H54 (cell line): ENCODE data around the gene CADPS2.
"Not testable (repeated sequence)": the region's sequence is repeated elsewhere in the genome, so short reads cannot be mapped to it uniquely, and the experiment has no call there.

Source experiments
- DNase-seq: peaks from one replicate; pipeline ENCODE4 v3.0.0; 2011; ENCODE audit warnings: low spot score, mixed read lengths; ENCODE audit not compliant: insufficient read length
- FAIRE-seq: peaks from 3 replicates; lab custom pipeline; 2011; peaks lifted over from hg19 to GRCh38; lab: Jason Lieb, UNC
- POLR2A ChIP-seq: IDR thresholded peaks from 2 replicates; pipeline ENCODE4 v1.6.1; 2011; ENCODE audit warnings: low read depth, mild to moderate bottlenecking, low read length

The CADPS2 gene

DNA sequence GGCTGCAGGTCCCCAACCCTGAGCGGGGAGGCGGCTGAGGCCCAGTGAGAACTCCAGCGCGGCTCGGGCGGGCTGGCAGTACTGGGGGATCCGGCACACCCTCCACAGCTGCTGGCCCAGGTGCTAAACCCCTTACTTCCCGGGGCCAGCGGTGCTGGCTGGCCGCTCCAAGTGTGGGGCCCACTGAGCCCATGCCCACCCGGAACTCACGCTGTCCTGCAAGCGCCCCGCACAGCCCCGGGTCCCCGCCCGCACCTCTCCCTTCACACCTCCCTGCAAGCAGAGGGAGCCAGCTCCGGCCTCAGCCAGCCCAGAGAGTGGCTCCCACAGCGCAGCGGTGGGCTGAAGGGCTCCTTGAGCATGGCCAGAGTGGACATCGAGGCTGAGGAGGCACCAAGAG is 212.3 kb downstream of the CADPS2 start:
- no peak for TF ChIP-seq POLR2A
- FAIRE-seq (no peak), DNase-seq (no peak)

- FAIRE-seq (no peak), DNase-seq (no peak)
- TF ChIP-seq POLR2A: no peak
These were observed 213.7 kb downstream of the CADPS2 start for GRCh38 chr7:122672536-122672935.

DNA sequence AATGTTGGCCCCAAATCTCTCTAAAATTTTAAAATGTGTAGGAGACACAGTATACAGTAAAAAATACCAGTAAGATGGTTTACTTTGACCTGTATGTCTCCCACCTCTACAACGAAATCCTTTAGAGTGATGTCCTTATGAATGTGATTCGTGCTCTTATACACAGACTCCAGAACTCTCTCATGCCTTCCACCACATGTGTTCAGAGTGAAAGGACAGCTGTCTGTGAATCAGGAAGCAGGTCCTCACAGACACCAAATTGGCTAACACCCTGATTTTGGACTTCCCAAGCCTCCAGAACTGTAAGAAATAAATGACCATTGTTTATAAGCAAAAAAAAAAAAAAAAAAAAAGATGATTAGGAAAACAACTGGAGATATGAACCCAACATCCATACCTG is 222.5 kb downstream of the CADPS2 start:
- no peak for TF ChIP-seq POLR2A
- no peak for FAIRE-seq

GRCh38 chr7:122658856-122659255 is 227.4 kb downstream of the CADPS2 start:
- FAIRE-seq (no peak), DNase-seq (no peak)
- no peak for TF ChIP-seq POLR2A

More for the DNA sequence above, 222.5 kb downstream of the CADPS2 start:
- no peak for DNase-seq

GRCh38 chr7:122653685-122654084 is 232.6 kb downstream of the CADPS2 start:
- TF ChIP-seq POLR2A: no peak
- DNase-seq: no peak
- FAIRE-seq: no peak

DNA sequence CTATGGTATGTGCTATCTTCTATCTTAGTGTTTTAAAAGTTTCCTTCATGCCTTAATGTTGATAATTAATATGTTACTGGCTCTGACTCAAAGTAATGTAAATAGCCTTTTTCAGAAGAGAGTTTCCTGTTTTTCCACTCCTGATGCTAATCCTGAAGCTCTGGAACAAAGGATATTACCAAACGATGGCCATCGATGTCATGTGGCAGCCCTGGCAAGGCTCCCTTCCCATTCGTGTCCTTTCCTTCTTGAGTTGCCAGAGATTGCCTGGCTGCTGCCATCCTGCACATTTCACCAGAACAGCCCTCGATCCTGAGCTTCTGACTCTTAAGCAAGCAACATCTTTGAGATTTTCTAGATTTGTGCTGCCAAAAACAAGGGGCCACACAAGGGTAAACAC is 233.4 kb downstream of the CADPS2 start:
- FAIRE-seq: no peak
- no peak for DNase-seq
- TF ChIP-seq POLR2A: no peak

- no peak for TF ChIP-seq POLR2A
- no peak for DNase-seq
These were observed 234.8 kb downstream of the CADPS2 start for GRCh38 chr7:122651451-122651850.

GRCh38 chr7:122643250-122643649 is 243.0 kb downstream of the CADPS2 start:
- TF ChIP-seq POLR2A: no peak
- DNase-seq: no peak
- no peak for FAIRE-seq

More at GRCh38 chr7:122651451-122651850, 234.8 kb downstream of the CADPS2 start:
- FAIRE-seq: no peak

GRCh38 chr7:122638459-122638858 is 247.8 kb downstream of the CADPS2 start:
- DNase-seq (no peak), FAIRE-seq (no peak)
- no peak for TF ChIP-seq POLR2A

- FAIRE-seq: no peak
These were observed 248.5 kb downstream of the CADPS2 start for GRCh38 chr7:122637784-122638183.

GRCh38 chr7:122635481-122635880 is 250.8 kb downstream of the CADPS2 start:
- DNase-seq, FAIRE-seq: not testable (repeated sequence)

More at GRCh38 chr7:122637784-122638183, 248.5 kb downstream of the CADPS2 start:
- DNase-seq: no peak
- no peak for TF ChIP-seq POLR2A

DNA sequence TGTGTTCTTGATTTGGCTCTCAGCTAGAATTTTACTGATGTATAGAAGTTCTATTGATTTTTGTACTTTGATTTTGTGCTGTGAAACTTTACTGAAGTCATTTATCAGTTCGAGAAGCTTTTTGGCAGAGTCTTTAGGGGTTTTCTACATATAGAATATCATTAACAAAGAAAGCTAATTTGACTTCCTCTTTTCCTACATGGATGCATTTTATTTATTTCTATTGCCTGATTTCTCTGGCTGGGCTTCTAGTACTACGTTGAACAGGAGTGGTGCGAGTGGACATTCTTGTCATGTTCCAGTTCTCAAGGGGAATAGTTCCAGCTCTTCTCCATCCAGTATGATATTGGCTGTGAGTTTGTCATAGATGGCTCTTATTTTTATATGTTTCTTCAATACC is 252.8 kb downstream of the CADPS2 start:
- no peak for FAIRE-seq
- no peak for TF ChIP-seq POLR2A

GRCh38 chr7:122632238-122632637 is 254.0 kb downstream of the CADPS2 start:
- FAIRE-seq (no peak), DNase-seq (no peak)
- TF ChIP-seq POLR2A: no peak

More for the DNA sequence above, 252.8 kb downstream of the CADPS2 start:
- no peak for DNase-seq

DNA sequence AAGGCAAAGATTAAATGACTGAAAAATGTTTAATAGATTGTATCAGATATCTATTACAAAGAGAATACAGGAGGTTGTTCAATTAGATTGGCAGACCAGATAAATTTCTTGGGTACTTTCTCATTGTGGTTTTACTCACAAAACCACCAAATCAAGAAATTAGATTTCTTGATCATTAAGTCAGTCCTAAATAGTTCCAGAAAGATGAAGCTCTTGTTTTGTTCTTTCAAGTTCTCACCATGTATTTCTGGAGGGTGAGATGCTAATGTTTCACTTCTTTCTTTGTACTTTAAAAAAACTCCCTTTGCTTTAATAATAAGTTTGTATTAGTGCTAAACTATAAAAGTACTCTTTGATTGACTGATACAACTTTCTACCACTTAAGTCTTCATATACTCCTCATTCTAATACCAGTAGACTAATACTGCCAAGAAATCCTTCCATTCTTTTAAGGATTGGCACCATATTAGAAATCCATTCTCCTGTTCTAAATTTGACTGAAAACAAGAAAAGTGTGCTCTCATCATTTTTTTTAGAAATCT is 256.8 kb downstream of the CADPS2 start:
- TF ChIP-seq POLR2A: no peak
- no peak for DNase-seq
- FAIRE-seq: no peak

DNA sequence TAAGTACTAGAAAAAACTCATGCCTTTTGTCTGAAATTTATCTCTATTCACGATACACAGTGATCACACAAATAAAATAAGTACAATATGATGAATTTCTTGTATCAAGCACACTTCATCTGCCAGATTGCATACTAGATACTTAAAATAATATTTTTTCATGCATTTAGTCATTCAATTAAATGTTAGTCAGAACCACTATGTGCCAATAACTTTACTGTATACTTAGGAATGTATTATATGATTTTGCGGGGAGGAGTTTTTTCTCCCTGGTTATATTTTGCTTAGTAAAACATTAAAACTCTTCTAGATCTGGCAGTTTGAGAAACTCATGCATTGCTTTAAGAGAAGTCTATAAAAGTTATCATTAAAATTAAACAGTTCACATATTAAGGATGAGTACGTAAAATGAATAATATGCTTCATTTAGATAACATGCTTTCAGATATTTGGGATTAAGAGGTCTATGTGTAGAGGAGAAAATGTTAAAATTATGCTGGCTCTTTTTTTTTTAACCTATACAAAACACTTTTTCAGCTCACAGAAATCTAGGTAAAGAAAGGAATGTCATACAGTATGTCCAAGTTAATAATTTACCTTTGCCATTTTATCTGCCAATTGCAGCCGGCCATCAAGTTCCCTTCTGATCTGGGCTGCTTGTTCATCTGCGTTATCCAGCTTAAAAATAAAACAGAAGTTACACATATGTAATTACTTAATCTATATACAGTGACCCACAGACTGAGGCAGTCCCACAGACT is 257.4 kb downstream of the CADPS2 start:
- FAIRE-seq (no peak), DNase-seq (no peak)
- TF ChIP-seq POLR2A: no peak
